ENCODE measurements around the gene NTM.

The NTM gene

DNA sequence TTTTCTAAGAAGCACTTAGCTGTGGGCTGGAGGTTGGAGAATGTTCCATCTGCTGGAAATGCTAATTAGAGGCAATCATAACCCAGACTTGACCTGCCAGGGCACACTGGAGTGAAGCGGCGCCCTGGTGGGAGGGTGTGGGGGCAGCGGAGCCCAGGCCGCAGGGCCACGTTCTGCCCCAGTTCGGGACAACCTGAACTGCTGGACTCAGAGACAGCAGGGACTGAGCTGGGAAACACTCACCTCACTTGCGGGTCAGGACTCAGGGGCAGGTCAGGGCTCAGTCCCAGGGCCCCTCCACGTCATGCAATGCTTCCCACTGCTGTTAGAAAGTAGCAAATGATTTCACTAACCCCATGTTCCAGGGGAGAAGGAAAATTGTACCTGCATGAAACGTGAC is 316.4 kb downstream of the NTM start:
- Histone ChIP-seq H3K9ac (ENCODE audit: low read depth, low read length, poor library complexity, severe bottlenecking) (no peak overlapping the region), H3K4me3 (ENCODE audit: low read length, poor library complexity, severe bottlenecking) (no peak overlapping the region), H3F3A (ENCODE audit: low read depth) (no peaks in the 10 kb centered on the region), H2AFZ (ENCODE audit: low read length) (no peak overlapping the region), H3K36me3 (ENCODE audit: insufficient read depth, low read length) (0 out of 2 replicates have a peak, but pooled peaks cover 4% of the 10 kb centered on the region), H3K4me1 (ENCODE audit: insufficient read depth, low read length, poor library complexity, severe bottlenecking) (peaks cover 5% of the 10 kb centered on the region), H3K4me2 (ENCODE audit: low read depth, low read length, poor library complexity, severe bottlenecking) (no peak overlapping the region), H4K20me1 (ENCODE audit: insufficient read depth, low read length, poor library complexity, severe bottlenecking) (no peaks in the 10 kb centered on the region), H3K27me3 (ENCODE audit: insufficient read depth, low read length, poor library complexity, severe bottlenecking) (no peaks in the 10 kb centered on the region), H3K9me3 (ENCODE audit: insufficient read depth, low read depth, low read length) (no peaks in the 10 kb centered on the region), H3K9me2 (replicated peaks; ENCODE audit: low read depth, low read length) (no peaks in the 10 kb centered on the region), H3K79me2 (ENCODE audit: insufficient read depth, low read length) (no peaks in the 10 kb centered on the region)
- TF ChIP-seq CTCF (conservative IDR thresholded peaks at IDR 0.05; ENCODE audit: low read length) (no peak), EZH2phosphoT487 (IDR thresholded peaks at IDR 0.05; ENCODE audit: borderline replicate concordance) (no peak)

DNA sequence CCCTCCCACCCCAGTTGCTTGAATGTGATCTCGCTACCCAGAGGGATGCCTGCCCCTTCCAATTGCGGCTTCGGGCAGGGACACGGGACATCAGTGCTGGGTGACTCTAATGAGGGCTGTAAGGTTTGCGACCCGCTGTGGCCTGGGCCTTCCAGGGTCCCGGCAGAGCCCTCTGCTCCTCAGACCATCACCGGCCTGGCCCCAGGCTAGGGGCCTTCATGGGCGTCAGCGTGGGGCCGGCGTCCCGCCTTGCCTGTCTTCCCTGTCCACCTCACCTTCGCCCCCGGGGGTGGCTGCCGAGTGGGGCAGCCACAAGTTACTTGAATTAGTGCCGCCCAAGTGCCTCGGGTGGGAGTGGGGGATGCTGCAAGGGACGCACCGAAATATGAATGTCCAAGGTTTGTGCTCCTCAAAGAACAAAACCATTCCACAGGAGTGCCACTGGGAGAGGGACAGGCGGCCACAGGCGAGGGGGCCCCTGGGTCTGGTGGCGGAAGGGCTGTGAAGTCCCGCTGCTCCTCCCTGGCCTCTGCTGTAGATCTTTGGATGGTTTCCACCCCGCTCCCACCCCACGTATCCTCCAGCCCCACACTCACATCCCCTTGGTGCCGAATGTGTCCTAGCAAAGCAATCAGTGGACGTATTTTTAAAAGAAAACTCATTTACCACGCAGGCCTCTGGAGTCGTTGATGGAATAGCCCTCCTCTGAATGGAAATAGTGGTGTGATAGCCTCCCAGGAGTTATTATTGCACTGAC is 317.1 kb downstream of the NTM start:
- Histone ChIP-seq H3K4me3 (ENCODE audit: low read length, poor library complexity, severe bottlenecking) (no peak overlapping the region), H3K27me3 (ENCODE audit: insufficient read depth, low read length, poor library complexity, severe bottlenecking) (no peaks in the 10 kb centered on the region), H3F3A (ENCODE audit: low read depth) (no peaks in the 10 kb centered on the region), H3K9ac (ENCODE audit: low read depth, low read length, poor library complexity, severe bottlenecking) (no peak overlapping the region), H3K4me2 (ENCODE audit: low read depth, low read length, poor library complexity, severe bottlenecking) (no peak overlapping the region), H3K79me2 (ENCODE audit: insufficient read depth, low read length) (no peaks in the 10 kb centered on the region), H4K20me1 (ENCODE audit: insufficient read depth, low read length, poor library complexity, severe bottlenecking) (no peaks in the 10 kb centered on the region), H3K9me3 (ENCODE audit: insufficient read depth, low read depth, low read length) (no peaks in the 10 kb centered on the region), H3K9me2 (replicated peaks; ENCODE audit: low read depth, low read length) (no peaks in the 10 kb centered on the region), H3K36me3 (ENCODE audit: insufficient read depth, low read length) (no peaks in the 10 kb centered on the region), H2AFZ (ENCODE audit: low read length) (no peak overlapping the region), H3K4me1 (ENCODE audit: insufficient read depth, low read length, poor library complexity, severe bottlenecking) (peaks cover 5% of the 10 kb centered on the region)
- TF ChIP-seq CTCF (conservative IDR thresholded peaks at IDR 0.05; ENCODE audit: low read length) (no peak), EZH2phosphoT487 (IDR thresholded peaks at IDR 0.05; ENCODE audit: borderline replicate concordance) (no peak)

DNA sequence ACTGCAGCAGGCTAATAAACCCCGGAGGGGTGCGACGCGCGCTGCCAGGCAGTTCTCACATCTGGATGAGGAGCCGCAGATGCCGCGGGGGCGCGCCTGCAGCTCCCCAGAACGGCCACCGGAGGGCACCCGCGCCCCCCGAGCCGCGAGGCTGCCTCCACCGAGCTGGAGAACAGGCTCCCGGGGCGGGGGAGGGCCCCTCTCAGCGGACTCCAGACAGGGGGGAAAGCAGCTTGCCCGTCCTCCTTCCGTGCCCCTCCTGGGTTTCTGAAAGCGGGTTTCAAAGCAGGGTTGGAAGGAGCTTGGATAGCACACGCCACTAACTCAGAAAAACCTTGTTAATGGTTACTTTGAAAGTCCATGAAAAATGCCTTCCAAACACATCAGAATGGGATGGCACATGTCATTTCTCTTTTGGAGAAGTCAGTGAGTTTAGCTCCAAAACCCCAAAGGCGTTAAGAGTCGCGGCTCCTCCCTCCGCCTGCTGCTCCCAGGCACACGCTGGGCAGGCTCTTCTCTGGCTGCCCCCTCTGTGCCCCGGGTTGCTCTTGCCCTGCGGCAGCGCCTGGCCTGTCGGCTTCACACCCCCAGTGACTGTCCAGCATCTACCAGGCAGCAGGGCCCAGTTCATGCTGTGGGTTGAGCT is 317.8 kb downstream of the NTM start:
- Histone ChIP-seq H3K36me3 (ENCODE audit: insufficient read depth, low read length) (no peaks in the 10 kb centered on the region), H2AFZ (ENCODE audit: low read length) (peak overlapping the region; percentile 32; the same call in 1 of the 2 replicates), H3F3A (ENCODE audit: low read depth) (no peaks in the 10 kb centered on the region), H3K9me2 (replicated peaks; ENCODE audit: low read depth, low read length) (no peaks in the 10 kb centered on the region), H3K4me1 (ENCODE audit: insufficient read depth, low read length, poor library complexity, severe bottlenecking) (peaks cover 5% of the 10 kb centered on the region), H4K20me1 (ENCODE audit: insufficient read depth, low read length, poor library complexity, severe bottlenecking) (no peaks in the 10 kb centered on the region), H3K27me3 (ENCODE audit: insufficient read depth, low read length, poor library complexity, severe bottlenecking) (no peaks in the 10 kb centered on the region), H3K9ac (ENCODE audit: low read depth, low read length, poor library complexity, severe bottlenecking) (no peak overlapping the region), H3K9me3 (ENCODE audit: insufficient read depth, low read depth, low read length) (no peaks in the 10 kb centered on the region), H3K4me2 (ENCODE audit: low read depth, low read length, poor library complexity, severe bottlenecking) (no peak overlapping the region), H3K79me2 (ENCODE audit: insufficient read depth, low read length) (no peaks in the 10 kb centered on the region), H3K4me3 (ENCODE audit: low read length, poor library complexity, severe bottlenecking) (no peak overlapping the region)
- TF ChIP-seq CTCF (conservative IDR thresholded peaks at IDR 0.05; ENCODE audit: low read length): peak; percentile 68
- TF ChIP-seq EZH2phosphoT487 (IDR thresholded peaks at IDR 0.05; ENCODE audit: borderline replicate concordance): no peak

All from Loucy (cell line).